NCI-H2196 (cell line): ENCODE data around the gene STPG2.

ENCODE experiments used
- DNase-seq: peaks from one replicate; lab custom pipeline; 2025; ENCODE audit not compliant: unreplicated experiment; lab: John Stamatoyannopoulos, UW

Gene STPG2

DNA sequence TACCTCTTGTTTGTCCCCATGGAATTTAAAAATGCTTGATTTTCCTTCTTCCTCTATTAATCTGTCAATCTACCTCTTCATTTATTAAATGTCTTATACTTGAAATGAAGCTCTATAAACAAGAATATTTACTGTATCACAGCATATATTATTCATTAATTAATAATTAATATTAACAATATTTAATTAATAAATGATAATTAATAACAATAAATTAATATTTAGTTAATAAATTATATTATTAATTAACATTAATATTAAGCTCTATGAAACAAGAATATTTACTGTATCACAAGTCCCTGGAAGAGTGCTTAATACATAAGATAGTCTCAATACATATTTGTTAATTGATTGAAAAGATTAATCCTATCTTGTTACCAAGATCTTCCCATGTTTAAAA is 306.6 kb downstream of the STPG2 start:
- no peak for DNase-seq

DNA sequence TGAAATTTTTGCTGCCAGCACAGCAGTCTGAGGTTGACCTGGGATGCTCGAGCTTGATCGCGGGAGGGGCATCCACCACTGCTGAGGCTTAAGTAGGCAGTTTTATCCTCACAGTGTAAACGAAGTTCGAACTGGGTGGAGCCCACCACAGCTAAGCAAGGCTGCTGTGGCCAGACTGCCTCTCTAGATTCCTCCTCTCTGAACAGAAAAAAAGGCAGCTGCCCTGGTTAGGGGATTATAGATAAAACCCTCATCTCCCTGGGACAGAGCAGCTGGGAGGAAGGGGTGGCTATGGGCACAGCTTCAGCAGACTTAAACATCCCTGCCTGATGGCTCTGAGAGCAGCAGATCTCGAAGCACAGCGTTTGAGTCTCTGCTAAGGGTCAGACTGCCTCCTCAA is 314.6 kb downstream of the STPG2 start:
- no peak for DNase-seq

DNA sequence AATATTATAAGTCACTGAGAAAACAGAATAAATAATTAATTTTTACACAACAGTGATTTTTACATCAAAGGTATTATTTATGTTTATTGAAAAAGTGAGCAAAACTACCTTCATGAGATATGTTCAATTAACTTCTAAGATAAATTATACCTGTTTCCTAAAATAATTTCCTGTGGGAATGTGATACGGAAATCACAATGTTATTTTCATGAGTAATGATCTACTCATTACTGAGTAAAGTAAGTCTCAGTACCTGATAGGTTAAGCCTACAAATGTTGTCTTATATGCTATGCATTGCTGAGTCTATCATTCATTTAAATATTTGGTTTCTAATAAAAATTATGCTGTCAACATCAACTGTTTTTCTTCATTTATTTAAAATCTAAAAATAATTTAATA is 324.0 kb downstream of the STPG2 start:
- DNase-seq: no peak

DNA sequence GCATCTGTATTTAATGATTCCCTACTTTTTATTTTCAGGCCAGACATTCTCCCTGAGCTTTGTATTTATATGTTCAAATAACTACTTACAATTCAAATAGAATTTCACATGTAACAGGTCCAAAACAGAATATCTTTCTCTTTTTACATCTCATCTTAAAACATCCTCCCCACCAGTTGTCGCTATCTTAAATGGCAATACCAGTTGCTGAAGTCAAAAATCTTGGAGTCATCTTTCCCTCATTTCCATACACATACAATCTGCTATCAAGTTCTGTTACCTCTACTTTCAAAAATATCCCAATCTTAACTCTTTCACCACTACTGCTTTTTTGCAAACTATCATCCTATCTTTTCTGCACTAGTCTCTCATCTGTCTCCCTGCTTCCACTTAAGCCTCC is 330.5 kb downstream of the STPG2 start:
- DNase-seq: no peak

DNA sequence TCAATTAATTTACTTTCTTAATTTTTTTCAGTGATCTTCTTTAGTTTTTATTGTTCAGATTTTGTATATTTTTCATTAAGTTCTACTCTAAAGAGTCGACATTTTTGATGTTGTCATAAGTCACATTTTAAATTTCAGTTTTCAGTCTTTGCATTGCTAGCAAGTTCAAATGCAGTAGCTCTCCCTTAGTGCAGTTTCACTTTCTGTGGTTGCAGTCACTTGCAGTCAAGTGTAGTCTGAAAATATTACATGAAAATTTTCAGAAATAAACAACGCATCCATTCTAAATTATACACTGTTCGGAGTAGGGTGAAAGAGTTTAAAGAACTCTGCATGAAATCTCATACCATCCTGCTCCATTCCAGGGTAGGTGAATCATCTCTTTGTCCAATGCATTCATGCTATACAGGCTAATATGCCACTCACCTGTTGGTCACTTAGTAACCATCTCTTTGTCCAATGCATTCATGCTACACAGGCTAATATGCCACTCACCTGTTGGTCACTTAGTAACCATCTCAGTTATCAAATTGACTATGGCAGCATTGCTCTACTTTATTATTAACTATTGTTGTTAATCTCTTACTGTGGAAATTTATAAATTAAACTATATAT is 356.9 kb downstream of the STPG2 start:
- DNase-seq: no peak

DNA sequence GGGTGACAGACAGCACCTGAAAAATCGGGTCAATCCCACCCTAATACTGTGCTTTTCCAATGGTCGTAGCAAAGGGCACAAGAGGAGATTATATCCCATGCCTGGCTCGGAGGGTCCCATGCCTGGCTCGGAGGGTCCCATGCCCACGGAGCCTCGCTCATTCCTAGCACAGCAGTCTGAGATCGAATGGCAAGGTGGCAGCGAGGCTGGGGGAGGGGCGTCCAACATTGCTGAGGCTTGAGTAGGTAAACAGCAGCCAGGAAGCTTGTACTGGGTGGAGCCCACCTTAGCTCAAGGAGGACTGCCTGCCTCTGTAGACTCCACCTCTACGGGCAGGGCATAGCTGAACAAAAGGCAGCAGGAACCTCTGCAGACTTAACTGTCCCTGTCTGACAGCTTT is 365.1 kb downstream of the STPG2 start:
- no peak for DNase-seq

DNA sequence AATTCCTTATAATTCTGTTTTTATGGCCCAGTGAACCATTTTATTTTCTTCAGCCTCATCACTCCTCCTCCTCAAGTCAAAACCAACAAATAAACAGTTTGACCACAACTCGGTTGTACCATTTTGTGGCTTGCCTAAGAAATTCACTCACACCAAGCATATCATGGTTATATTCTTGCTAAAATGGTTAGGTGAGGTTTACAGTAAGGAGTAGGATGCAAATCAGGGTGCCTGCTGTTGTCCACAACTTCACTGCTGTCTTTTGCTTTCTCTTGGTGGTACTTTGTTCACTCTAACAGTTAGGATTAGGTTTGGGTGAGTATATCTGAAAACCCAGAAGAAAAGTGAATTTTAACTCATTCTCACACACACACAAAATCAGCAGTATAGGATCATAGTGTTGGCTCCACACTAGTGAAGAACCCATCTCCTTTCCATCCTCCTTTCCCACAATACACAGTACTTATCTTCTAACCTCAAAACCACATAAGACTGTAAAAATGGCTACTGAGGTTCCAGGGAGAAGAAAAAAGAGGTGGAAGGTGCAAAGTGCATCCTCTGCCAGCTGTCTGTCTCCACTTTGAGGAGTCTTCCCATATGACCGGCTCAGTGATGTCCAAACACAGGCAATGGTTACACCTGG is 368.8 kb downstream of the STPG2 start:
- no peak for DNase-seq

DNA sequence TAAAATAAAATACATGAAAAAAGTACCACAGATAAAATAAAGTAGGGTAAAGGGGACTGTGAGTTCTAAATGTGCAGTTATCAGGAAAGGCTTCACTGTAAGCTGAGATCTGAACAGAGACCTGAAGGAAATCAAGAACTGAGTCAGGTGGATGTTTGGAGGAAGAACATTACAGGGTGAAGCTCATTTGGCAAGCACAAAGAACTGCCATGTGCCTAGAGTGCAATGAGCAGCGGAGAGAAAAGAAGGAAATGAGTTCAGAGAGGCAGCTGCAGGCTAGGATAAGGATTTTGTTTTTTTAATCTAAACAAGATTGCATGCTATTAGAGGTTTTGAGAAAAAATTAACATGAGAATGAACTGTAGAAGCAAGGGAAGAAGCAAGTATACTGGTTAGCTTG is 373.1 kb downstream of the STPG2 start:
- DNase-seq: no peak

DNA sequence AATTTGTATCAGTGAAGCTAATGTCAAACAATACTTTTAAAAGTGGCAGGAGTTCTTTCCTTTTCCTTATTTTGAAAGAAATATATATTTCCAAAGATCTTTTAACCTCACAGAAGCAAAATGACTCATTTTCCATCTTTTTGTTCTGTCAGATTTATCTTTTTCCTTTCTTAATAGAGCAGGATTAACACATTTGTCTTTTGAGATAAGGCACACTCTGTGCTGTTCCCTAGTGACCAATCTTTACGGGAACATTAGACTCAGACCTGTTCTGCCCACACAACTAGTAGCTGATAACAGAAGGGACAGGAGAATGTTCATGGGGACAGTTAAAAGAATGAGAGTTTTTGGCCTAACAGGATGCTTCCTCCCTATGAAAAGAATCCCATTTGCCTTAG is 381.2 kb downstream of the STPG2 start:
- DNase-seq: no peak

DNA sequence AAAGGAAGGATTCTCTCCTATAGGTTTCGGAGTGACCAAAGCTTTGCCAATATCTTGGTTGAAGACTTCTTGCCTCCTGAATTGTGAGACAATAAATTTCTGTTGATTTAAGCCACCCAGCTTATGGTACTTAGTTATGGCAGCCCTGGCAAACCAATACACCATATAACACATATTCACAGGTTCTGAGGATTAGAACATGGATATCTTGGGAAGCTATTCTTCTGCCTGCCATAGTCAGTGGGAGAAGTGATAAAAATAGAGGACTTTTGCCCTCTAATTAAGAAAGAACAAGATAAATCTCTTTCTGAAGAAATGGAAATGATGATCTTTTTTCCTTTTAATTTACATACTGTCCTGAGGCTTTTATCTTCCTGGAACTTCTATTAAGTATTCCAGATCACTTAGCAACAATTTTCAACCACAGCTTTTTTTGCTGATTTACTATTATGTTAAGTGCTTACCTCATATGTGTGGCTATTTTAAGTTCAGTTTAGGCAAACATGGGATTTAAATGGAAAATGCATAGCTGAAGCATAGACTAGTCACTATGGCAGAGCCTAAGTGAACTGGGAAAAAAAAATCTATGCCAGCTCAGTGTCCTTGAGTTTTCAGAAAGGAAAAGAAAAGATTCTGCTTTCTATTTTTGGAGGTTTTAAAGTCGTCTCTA is 381.7 kb downstream of the STPG2 start:
- DNase-seq: no peak

DNA sequence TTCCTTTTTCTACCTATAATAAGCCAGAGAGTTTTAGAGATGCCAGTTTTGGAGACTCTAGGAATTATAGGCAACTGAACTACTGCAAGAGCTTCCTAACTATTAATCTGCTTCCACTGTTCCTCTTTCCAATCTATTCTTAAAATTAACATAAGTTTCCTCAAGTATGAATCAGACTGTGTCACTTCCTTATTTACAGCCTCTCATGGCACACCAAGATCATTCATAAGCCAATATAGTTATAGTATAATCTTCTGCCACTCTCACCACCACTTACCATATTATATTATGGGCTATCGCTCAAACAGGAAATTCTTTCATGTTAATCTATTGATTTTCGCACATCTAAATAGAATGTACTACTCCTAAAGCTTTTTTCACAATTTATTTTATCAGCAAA is 383.5 kb downstream of the STPG2 start:
- DNase-seq: no peak

DNA sequence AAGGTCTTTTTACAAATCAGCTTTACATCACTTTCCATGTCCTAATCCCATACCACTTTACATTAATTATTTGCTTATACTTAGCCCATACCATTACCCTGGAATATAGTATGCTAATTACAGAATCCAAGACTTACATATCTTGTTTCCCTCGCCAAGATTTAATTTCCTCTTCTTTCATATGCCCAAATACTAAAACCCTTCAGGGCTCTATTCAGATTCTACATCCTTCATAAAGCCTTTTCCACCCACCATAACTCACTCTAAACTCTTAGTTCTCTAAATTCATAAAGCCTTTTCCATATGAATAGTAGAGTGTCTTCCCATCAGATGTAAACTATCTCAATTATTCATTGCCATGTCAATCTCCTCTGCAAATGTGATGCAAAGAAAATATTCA is 390.7 kb downstream of the STPG2 start:
- no peak for DNase-seq

DNA sequence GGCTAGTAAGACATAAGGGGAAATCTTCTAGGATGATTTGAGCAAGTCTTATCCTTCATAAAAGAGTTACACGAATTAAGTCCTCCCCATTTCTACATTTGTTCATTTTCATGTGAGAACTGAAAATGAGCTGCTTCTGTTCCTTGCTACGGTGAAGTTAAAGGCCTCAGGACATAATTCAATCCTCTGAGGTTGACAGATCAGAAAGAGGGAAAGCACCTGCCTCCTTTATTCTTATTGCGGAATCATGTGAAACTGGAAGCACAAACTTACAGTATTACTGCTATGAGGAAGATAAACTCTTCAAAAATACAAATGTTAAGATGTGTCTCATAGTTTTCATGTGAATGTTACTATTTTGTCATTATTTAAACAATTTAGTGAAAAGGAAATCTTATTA is 395.3 kb downstream of the STPG2 start:
- no peak for DNase-seq

DNA sequence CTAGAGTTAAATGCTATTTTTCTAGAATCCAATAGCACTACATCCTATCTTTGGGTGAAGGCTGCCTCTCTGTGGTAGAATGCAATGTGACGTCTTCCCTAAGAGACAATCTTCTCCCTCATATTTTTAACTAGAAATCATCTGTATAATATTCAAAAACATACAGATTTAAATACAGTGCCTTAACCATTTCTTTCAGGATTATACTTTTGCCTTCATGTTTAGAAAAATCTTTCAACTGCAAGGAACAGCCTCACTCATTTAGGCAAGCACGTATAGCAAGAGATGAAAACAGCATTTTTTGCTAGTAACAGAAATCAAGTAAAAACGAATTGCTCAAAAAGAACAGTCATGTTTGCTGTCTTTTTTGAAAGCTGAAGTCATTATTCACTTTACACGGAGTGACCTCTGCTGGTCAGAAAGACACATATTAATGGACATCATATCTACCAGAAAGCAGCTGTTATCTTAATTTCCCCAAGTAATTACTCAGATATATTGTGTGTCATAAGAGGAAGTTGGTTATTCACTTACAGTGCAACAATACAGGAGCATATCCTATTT is 422.3 kb downstream of the STPG2 start:
- no peak for DNase-seq

DNA sequence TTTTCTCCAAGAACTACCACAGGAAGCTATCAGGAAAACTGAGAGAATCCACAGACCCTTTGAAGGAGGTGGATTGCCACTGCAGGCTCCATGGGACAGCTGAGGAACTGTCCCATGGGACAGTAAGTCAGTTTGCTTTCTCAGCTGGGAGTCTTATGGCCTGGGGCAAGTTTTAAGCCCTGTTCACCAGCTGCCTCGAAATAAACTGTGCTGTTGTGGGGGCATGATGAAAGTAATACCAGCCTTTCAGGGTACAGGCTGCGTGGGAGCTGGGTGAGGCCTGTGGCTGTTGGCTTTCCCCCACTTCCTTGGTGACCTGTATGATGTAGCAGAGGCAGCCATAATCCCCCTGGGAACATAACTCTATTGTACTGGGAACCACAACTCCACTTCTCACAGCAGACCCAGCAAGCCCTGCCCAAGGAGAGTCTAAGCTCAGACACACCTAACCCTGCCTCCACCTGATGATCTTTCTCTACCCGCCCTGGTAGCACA is 452.1 kb downstream of the STPG2 start:
- no peak for DNase-seq

DNA sequence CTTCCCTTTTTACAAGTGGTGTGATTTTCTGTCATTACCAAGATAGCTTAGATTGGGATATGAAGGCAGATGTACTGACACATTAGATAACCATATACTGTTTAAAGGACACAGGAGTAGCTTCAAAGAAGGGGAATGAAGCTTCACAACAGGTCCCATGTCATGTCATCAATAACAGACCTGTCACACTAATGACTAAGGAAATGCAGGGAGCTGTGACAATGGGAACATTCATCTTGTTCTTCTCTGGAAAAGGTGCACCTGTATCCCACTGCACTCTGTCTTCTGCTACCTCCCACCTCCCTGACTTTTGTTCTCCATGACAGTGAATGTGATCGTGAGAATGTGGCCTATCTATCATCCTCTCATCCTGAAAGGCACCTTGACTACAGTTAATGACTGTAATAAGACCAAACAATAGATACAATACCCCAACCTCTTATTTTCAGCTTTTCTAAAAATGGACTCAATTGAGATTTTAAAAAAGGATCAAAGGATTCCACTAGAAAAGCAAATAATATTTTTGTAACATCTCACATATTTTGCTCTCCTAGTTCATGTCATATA is 472.5 kb downstream of the STPG2 start:
- no peak for DNase-seq

DNA sequence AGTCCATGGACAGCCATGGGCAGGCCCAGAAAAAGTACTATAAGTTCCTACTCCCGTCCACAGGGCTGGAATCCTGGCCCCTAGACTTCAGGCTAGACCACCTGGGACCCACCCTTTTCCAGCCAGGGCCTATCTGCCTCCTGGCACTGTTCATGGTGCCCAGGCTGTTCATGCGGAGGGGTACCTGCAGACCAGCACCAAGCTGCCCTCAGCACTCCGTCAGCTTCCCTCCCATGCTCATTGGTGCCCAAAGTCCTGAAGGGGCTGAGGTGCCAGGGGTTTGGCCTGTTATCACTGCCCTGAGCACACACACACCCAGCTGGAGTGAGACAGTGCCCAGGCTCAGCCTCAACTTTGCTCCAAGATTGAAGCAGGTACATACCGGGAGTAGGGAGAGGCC is 477.7 kb downstream of the STPG2 start:
- DNase-seq: no peak

DNA sequence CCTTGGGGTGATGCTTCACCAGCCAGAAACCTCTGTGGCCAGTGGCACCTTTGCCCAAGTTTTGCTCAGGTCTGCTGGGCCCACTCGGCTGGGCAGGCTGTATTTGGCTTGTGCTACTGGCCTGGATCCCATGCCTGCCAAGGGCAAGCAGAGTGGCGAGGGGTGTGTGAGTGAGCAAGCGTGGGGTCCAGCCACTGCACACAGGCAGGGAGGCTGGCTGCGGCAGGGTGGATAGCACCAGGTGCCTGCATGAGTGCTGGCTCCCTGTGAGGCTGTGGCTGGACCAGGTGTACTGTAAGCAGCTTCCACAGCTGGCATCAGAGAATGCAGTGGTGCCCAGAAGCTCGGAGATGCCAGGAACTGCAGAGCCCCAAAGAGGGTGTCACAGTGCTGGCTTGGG is 478.5 kb downstream of the STPG2 start:
- no peak for DNase-seq

DNA sequence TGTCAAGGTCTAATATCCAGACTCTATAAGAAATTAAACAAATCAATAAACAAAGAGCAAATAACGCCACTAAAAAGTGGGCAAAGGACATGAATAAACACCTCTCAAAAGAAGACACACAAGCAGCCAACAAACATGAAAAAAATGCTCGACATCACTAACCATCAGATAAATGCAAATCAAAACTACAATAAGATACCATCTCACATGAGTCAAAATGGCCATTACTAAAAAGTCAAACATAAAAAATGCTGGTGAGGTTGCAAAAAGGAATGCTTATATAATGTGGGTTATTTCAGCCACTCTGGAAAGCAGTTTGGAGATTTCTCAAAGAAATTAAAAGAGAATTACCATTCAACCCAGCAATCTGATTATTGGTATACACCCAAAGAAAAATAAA is 481.1 kb downstream of the STPG2 start:
- no peak for DNase-seq

DNA sequence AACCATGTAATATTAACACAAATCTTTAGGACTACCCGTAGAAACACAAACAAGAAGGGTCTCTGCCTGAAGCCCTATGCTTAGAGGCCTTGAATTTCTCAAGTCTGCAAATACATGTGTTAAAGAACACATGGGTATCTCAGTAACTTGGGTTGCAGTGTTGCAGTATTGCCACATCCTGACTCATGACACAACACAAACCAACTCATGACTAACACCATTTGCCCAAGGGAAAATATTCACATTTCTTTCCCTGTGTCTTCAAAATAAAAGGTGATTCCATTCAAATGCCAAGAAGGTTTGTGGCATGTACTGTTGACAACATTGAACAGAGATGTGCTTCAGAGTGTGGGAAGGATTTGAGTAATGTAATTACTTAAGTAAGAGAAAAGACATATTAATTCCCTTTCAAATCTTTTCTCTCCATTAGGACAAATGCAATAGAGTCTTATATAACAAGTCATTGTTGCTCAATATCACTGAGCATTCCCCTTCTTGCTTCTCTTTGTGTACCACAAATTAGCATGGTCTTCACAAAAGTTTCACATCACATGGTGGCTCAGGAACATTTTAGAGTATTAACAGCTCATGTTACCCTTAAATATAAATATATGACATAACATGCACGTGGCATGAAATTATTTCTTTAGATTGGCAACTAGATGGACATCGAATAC is 487.1 kb downstream of the STPG2 start:
- no peak for DNase-seq

DNA sequence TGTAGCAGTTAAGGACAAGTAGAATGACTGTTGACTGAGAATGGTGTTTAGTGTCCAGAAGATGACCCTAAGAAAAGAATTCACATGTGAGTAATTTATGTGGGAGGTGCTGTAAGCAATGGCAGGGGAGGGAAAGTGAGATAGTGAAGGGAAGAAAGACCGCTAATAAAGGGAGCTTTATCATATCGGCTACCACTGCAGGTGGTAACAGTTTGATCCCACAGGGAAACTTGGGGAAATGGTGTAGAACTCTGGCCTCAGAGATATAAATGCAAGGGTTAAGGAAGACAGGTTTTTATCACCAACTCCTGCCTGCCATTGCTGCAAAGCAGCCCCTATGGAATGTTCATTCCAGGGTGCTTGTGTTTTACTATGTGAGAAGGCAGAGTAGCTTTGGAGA is 489.6 kb downstream of the STPG2 start:
- no peak for DNase-seq
